ENCODE measurements around the gene GPR35. TPM values are rescaled to one million over a fixed set of nuclear protein-coding genes. Genes with fewer than 3 reads are reported as not detected.

GPR35 gene
- total and polyA plus RNA-seq, 2 donors (not counting 1 experiment from before 2014, with no cell fraction given): 1.2 TPM; not detected in 1

- no peaks in the 10 kb centered on the region for H3K27me3 ChIP-seq (ENCODE audit: control insufficient read depth, insufficient read depth, low read length)
- no peak for DNase-seq (ENCODE audit: low read depth in 2 of 2)
- no peaks in the 10 kb centered on the region for H3K4me1 ChIP-seq (ENCODE audit: control insufficient read depth, extremely low read depth, insufficient read depth, low read length)
- no peaks in the 10 kb centered on the region for H3K9me3 ChIP-seq (ENCODE audit: control insufficient read depth, insufficient read depth, low read depth, low read length)
- H4K20me1 ChIP-seq (ENCODE audit: control insufficient read depth, extremely low read depth, insufficient read depth, low read length): no peaks in the 10 kb centered on the region
- H3K4me3 ChIP-seq (replicated peaks in 1 of 4; ENCODE audit: control extremely low read depth in 1 of 4, insufficient read depth in 1 of 4, low read depth in 3 of 4, low read length in 4 of 4): no peak overlapping the region
- no peak for TF ChIP-seq EZH2 (IDR thresholded peaks at IDR 0.05; ENCODE audit: low read length, missing control alignments)
- no peak for TF ChIP-seq CTCF (conservative IDR thresholded peaks at IDR 0.05 in 1 of 2, IDR thresholded peaks at IDR 0.05 in 1 of 2; ENCODE audit: low read depth in 1 of 2, low read length in 2 of 2)
- H3K27ac ChIP-seq (ENCODE audit: insufficient read depth, low read length): no peak overlapping the region
- no peak overlapping the region for H3K9ac ChIP-seq (ENCODE audit: insufficient read depth, low read length)
- no peaks in the 10 kb centered on the region for H3K36me3 ChIP-seq (ENCODE audit: control insufficient read depth, insufficient read depth, low read length)
- H2AFZ ChIP-seq (ENCODE audit: low read length): no peak overlapping the region
- no peak overlapping the region for H3K4me2 ChIP-seq (ENCODE audit: extremely low read depth, insufficient read depth, low read length)
- H3K79me2 ChIP-seq (ENCODE audit: control insufficient read depth, insufficient read depth, low read length): no peaks in the 10 kb centered on the region
Observed at GRCh38 chr2:240637901-240638345, 12.6 kb downstream of the GPR35 start.

GRCh38 chr2:240638512-240639160 is 13.4 kb downstream of the GPR35 start:
- Histone ChIP-seq H2AFZ (ENCODE audit: low read length) (no peak overlapping the region), H3K4me3 (replicated peaks in 1 of 4; ENCODE audit: control extremely low read depth in 1 of 4, insufficient read depth in 1 of 4, low read depth in 3 of 4, low read length in 4 of 4) (no peak overlapping the region), H3K9me3 (ENCODE audit: control insufficient read depth, insufficient read depth, low read depth, low read length) (no peaks in the 10 kb centered on the region), H3K79me2 (ENCODE audit: control insufficient read depth, insufficient read depth, low read length) (no peaks in the 10 kb centered on the region), H4K20me1 (ENCODE audit: control insufficient read depth, extremely low read depth, insufficient read depth, low read length) (no peaks in the 10 kb centered on the region), H3K27ac (ENCODE audit: insufficient read depth, low read length) (no peak overlapping the region), H3K36me3 (ENCODE audit: control insufficient read depth, insufficient read depth, low read length) (no peaks in the 10 kb centered on the region), H3K27me3 (ENCODE audit: control insufficient read depth, insufficient read depth, low read length) (no peaks in the 10 kb centered on the region), H3K4me1 (ENCODE audit: control insufficient read depth, extremely low read depth, insufficient read depth, low read length) (no peaks in the 10 kb centered on the region), H3K4me2 (ENCODE audit: extremely low read depth, insufficient read depth, low read length) (no peak overlapping the region), H3K9ac (ENCODE audit: insufficient read depth, low read length) (no peak overlapping the region)
- no peak for DNase-seq (ENCODE audit: low read depth in 2 of 2)
- no peak for TF ChIP-seq EZH2 (IDR thresholded peaks at IDR 0.05; ENCODE audit: low read length, missing control alignments)
- TF ChIP-seq CTCF (conservative IDR thresholded peaks at IDR 0.05 in 1 of 2, IDR thresholded peaks at IDR 0.05 in 1 of 2; ENCODE audit: low read depth in 1 of 2, low read length in 2 of 2): no peak

- Histone ChIP-seq H3K4me1 (ENCODE audit: control insufficient read depth, extremely low read depth, insufficient read depth, low read length) (no peaks in the 10 kb centered on the region), H3K36me3 (ENCODE audit: control insufficient read depth, insufficient read depth, low read length) (no peaks in the 10 kb centered on the region), H3K4me3 (replicated peaks in 1 of 4; ENCODE audit: control extremely low read depth in 1 of 4, insufficient read depth in 1 of 4, low read depth in 3 of 4, low read length in 4 of 4) (no peak overlapping the region), H3K9me3 (ENCODE audit: control insufficient read depth, insufficient read depth, low read depth, low read length) (no peaks in the 10 kb centered on the region), H3K79me2 (ENCODE audit: control insufficient read depth, insufficient read depth, low read length) (no peaks in the 10 kb centered on the region), H4K20me1 (ENCODE audit: control insufficient read depth, extremely low read depth, insufficient read depth, low read length) (no peaks in the 10 kb centered on the region), H3K4me2 (ENCODE audit: extremely low read depth, insufficient read depth, low read length) (no peak overlapping the region), H3K27me3 (ENCODE audit: control insufficient read depth, insufficient read depth, low read length) (no peaks in the 10 kb centered on the region), H3K9ac (ENCODE audit: insufficient read depth, low read length) (no peak overlapping the region), H2AFZ (ENCODE audit: low read length) (no peak overlapping the region), H3K27ac (ENCODE audit: insufficient read depth, low read length) (no peak overlapping the region)
- TF ChIP-seq EZH2 (IDR thresholded peaks at IDR 0.05; ENCODE audit: low read length, missing control alignments): no peak
- TF ChIP-seq CTCF (conservative IDR thresholded peaks at IDR 0.05 in 1 of 2, IDR thresholded peaks at IDR 0.05 in 1 of 2; ENCODE audit: low read depth in 1 of 2, low read length in 2 of 2): no peak
- DNase-seq (ENCODE audit: low read depth in 2 of 2): no peak
Observed at GRCh38 chr2:240639566-240639965, 14.3 kb downstream of the GPR35 start.
